ENCODE measurements around the gene TXNRD1.
A peak's percentile ranks its signal among the peaks of the same experiment; 100 is the strongest.

Gene TXNRD1

GRCh38 chr12:104345234-104346066 lies 129.9 kb downstream of the TXNRD1 start:
- TF ChIP-seq, protein P1, sequence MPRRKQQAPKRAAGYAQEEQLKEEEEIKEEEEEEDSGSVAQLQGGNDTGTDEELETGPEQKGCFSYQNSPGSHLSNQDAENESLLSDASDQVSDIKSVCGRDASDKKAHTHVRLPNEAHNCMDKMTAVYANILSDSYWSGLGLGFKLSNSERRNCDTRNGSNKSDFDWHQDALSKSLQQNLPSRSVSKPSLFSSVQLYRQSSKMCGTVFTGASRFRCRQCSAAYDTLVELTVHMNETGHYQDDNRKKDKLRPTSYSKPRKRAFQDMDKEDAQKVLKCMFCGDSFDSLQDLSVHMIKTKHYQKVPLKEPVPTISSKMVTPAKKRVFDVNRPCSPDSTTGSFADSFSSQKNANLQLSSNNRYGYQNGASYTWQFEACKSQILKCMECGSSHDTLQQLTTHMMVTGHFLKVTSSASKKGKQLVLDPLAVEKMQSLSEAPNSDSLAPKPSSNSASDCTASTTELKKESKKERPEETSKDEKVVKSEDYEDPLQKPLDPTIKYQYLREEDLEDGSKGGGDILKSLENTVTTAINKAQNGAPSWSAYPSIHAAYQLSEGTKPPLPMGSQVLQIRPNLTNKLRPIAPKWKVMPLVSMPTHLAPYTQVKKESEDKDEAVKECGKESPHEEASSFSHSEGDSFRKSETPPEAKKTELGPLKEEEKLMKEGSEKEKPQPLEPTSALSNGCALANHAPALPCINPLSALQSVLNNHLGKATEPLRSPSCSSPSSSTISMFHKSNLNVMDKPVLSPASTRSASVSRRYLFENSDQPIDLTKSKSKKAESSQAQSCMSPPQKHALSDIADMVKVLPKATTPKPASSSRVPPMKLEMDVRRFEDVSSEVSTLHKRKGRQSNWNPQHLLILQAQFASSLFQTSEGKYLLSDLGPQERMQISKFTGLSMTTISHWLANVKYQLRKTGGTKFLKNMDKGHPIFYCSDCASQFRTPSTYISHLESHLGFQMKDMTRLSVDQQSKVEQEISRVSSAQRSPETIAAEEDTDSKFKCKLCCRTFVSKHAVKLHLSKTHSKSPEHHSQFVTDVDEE (CRISPR knock-in tag; IDR thresholded peaks at IDR 0.05), result no peak
- TF ChIP-seq SNAI2 (CRISPR knock-in tag; IDR thresholded peaks at IDR 0.05) (no peak), CSRNP3 (CRISPR knock-in tag; IDR thresholded peaks at IDR 0.05) (no peak), TOX (CRISPR knock-in tag; IDR thresholded peaks at IDR 0.05; ENCODE audit: borderline replicate concordance) (no peak), ZFP30 (CRISPR knock-in tag; IDR thresholded peaks at IDR 0.05) (no peak)
- TF ChIP-seq, protein P2, sequence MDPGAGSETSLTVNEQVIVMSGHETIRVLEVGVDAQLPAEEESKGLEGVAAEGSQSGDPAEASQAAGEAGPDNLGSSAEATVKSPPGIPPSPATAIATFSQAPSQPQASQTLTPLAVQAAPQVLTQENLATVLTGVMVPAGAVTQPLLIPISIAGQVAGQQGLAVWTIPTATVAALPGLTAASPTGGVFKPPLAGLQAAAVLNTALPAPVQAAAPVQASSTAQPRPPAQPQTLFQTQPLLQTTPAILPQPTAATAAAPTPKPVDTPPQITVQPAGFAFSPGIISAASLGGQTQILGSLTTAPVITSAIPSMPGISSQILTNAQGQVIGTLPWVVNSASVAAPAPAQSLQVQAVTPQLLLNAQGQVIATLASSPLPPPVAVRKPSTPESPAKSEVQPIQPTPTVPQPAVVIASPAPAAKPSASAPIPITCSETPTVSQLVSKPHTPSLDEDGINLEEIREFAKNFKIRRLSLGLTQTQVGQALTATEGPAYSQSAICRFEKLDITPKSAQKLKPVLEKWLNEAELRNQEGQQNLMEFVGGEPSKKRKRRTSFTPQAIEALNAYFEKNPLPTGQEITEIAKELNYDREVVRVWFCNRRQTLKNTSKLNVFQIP (CRISPR knock-in tag; IDR thresholded peaks at IDR 0.05; ENCODE audit: borderline replicate concordance, low read depth), result no peak
- ATAC-seq, result peak; percentile 37; the same call in 2 of the 3 replicates

GRCh38 chr12:104347374-104348075 lies 131.9 kb downstream of the TXNRD1 start:
- peak; percentile 39 for ATAC-seq
- TF ChIP-seq CSDC2 (CRISPR knock-in tag; IDR thresholded peaks at IDR 0.05) (no peak), CSRNP3 (CRISPR knock-in tag; IDR thresholded peaks at IDR 0.05) (no peak), ZC3H10 (CRISPR knock-in tag; IDR thresholded peaks at IDR 0.05) (no peak)

- no peak for TF ChIP-seq ZNF565 (CRISPR knock-in tag; conservative IDR thresholded peaks at IDR 0.05; ENCODE audit: low read depth)
- no peak for ATAC-seq
Measured at GRCh38 chr12:104348283-104348993, 132.9 kb downstream of the TXNRD1 start.

DNA sequence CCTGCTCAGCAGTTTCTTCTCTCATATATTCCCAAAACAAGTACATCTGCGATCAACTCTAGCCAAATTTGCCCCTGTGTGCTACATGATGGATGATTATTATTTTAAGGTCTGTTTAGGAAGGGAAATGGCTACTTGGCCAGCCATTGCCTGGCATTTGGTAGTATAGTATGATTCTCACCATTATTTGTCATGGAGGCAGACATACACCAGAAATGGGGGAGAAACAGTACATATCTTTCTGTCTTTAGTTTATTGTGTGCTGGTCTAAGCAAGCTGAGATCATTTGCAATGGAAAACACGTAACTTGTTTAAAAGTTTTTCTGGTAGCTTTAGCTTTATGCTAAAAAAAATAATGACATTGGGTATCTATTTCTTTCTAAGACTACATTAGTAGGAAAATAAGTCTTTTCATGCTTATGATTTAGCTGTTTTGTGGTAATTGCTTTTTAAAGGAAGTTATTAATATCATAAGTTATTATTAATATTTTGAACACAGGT lies 133.5 kb downstream of the TXNRD1 start:
- no peak for ATAC-seq
- TF ChIP-seq OSR1 (CRISPR knock-in tag; IDR thresholded peaks at IDR 0.05) (no peak), CSDC2 (CRISPR knock-in tag; IDR thresholded peaks at IDR 0.05) (no peak), ARNTL (CRISPR knock-in tag; IDR thresholded peaks at IDR 0.05; ENCODE audit: borderline replicate concordance, low read depth) (no peak), CSRNP3 (CRISPR knock-in tag; IDR thresholded peaks at IDR 0.05) (no peak), RARB (CRISPR knock-in tag; IDR thresholded peaks at IDR 0.05) (no peak), PPARA (CRISPR knock-in tag; IDR thresholded peaks at IDR 0.05; ENCODE audit: borderline replicate concordance) (no peak), TOX (CRISPR knock-in tag; IDR thresholded peaks at IDR 0.05; ENCODE audit: borderline replicate concordance) (no peak), ZNF8 (CRISPR knock-in tag; IDR thresholded peaks at IDR 0.05) (no peak), TCF4 (CRISPR knock-in tag; IDR thresholded peaks at IDR 0.05; ENCODE audit: borderline replicate concordance) (no peak), ESRRG (CRISPR knock-in tag; IDR thresholded peaks at IDR 0.05) (no peak), GLIS3 (CRISPR knock-in tag; IDR thresholded peaks at IDR 0.05) (no peak)
- TF ChIP-seq, protein P2 (CRISPR knock-in tag; IDR thresholded peaks at IDR 0.05; ENCODE audit: borderline replicate concordance, low read depth), result no peak

All from SK-N-SH treated with all-trans-retinoic acid at 6 μM for 48 hours (cell line).